AG09319 (cell line): ENCODE results near the gene MAST4.

Source experiments
- DNase-seq: peaks from one replicate; pipeline ENCODE4 v3.0.0-alpha.2; 2010; ENCODE audit warnings: low read depth; ENCODE audit errors: extremely low read depth
- CTCF ChIP-seq: IDR thresholded peaks from 2 replicates; pipeline ENCODE4 v1.5.1; 2011; ENCODE audit warnings: low read depth, mild to moderate bottlenecking, inconsistent platforms, low read length, moderate library complexity

Gene MAST4

GRCh38 chr5:67047160-67047559, 451.0 kb downstream of the MAST4 start:
- no peak for DNase-seq
- no peak for TF ChIP-seq CTCF

GRCh38 chr5:67047616-67048015, 451.4 kb downstream of the MAST4 start:
- TF ChIP-seq CTCF = no peak
- DNase-seq = no peak

DNA sequence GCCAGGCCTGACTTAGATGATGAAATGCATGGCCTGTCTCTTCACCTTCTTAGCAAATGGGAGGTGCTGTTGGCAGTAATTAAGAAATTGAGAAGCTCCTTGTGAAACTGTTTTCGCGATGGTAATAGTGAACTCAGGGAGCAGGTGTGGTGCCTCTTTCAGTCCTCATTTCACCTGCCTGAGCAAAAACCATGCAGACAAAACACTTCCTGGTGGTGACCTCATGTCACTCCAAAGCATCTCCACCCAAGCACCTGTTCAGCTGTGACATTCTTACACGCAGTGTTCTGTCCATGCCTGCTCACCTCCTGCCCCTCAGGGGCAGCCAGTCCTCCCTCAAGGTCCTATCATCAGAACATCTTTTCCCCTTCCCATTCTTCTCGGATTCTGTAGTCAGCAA, 453.9 kb downstream of the MAST4 start:
- no peak for TF ChIP-seq CTCF
- no peak for DNase-seq

DNA sequence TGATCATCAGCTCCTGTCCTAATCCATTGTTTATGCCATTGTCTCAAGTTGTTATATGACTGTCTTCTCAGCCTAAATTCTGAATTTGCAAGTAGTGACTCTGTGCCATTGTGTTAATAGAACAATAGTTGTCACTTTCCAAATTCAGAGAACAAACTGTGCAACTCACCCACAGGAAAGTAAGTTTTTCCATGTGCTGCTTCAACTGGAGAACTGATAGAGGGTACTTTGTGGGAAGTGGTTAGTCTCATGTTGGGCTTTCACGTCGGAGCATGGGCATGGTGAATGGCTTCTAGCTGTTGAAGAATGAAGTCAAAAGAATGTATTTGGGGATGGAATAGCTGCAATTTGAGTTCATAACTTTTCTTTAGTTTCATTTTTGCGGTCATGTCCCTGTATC, 454.4 kb downstream of the MAST4 start:
- TF ChIP-seq CTCF = no peak
- DNase-seq = no peak

- TF ChIP-seq CTCF = no peak
- no peak for DNase-seq
Measured at GRCh38 chr5:67051164-67051563, 455.0 kb downstream of the MAST4 start.

GRCh38 chr5:67052034-67052433, 455.8 kb downstream of the MAST4 start:
- no peak for TF ChIP-seq CTCF
- no peak for DNase-seq

DNA sequence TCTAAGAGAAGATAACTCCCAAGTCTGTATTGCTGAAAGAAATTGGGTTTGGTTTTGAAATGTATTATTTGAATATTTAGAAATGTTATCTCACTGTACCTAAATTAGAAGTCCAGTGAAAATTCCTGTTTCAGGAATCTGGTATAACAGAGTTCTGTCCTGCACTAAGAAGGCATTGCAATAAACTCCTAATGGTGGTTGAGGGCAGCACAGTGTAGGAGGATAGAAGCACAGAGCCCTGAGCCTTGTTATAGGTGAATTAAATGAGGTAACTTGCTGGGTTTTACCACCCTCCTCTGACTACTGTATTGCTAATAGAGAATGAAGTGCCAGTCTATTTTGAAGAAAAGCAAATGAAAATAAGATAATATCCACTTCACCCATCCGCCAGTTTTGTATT, 457.0 kb downstream of the MAST4 start:
- TF ChIP-seq CTCF = no peak
- no peak for DNase-seq
